ENCODE measurements around the gene TP53I13. TPM values are rescaled to one million over a fixed set of nuclear protein-coding genes. Genes with fewer than 3 reads are reported as not detected.

TP53I13 gene
- total RNA-seq, 4 donors from 2014 or later, result 41.5 to 57.3 (median 52.1) TPM

GRCh38 chr17:29595107-29595942, 26.8 kb downstream of the TP53I13 start:
- TF ChIP-seq, protein P1, sequence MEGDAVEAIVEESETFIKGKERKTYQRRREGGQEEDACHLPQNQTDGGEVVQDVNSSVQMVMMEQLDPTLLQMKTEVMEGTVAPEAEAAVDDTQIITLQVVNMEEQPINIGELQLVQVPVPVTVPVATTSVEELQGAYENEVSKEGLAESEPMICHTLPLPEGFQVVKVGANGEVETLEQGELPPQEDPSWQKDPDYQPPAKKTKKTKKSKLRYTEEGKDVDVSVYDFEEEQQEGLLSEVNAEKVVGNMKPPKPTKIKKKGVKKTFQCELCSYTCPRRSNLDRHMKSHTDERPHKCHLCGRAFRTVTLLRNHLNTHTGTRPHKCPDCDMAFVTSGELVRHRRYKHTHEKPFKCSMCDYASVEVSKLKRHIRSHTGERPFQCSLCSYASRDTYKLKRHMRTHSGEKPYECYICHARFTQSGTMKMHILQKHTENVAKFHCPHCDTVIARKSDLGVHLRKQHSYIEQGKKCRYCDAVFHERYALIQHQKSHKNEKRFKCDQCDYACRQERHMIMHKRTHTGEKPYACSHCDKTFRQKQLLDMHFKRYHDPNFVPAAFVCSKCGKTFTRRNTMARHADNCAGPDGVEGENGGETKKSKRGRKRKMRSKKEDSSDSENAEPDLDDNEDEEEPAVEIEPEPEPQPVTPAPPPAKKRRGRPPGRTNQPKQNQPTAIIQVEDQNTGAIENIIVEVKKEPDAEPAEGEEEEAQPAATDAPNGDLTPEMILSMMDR (IDR thresholded peaks at IDR 0.05), result no peak
- TF ChIP-seq POLR2AphosphoS5 (IDR thresholded peaks at IDR 0.05), result no peak
- TF ChIP-seq POLR2A (IDR thresholded peaks at IDR 0.05), result no peak
- TF ChIP-seq EP300 (IDR thresholded peaks at IDR 0.05), result no peak
- WGBS, 2 donors (ENCODE audit: low coverage in 1 of 2), result no CpG with 5 or more reads among the region's 7 CpGs
- ATAC-seq, result no peak
- no peaks in the 10 kb centered on the region for H3K36me3 ChIP-seq
- no peaks in the 10 kb centered on the region for H3K27me3 ChIP-seq
- H3K4me3 ChIP-seq, result no peak overlapping the region
- H3K27ac ChIP-seq, result no peak overlapping the region
- no peaks in the 10 kb centered on the region for H3K9me3 ChIP-seq
- peaks cover 0 to 70% (median 42%) of the 10 kb centered on the region in 3 donors for H3K4me1 ChIP-seq

DNA sequence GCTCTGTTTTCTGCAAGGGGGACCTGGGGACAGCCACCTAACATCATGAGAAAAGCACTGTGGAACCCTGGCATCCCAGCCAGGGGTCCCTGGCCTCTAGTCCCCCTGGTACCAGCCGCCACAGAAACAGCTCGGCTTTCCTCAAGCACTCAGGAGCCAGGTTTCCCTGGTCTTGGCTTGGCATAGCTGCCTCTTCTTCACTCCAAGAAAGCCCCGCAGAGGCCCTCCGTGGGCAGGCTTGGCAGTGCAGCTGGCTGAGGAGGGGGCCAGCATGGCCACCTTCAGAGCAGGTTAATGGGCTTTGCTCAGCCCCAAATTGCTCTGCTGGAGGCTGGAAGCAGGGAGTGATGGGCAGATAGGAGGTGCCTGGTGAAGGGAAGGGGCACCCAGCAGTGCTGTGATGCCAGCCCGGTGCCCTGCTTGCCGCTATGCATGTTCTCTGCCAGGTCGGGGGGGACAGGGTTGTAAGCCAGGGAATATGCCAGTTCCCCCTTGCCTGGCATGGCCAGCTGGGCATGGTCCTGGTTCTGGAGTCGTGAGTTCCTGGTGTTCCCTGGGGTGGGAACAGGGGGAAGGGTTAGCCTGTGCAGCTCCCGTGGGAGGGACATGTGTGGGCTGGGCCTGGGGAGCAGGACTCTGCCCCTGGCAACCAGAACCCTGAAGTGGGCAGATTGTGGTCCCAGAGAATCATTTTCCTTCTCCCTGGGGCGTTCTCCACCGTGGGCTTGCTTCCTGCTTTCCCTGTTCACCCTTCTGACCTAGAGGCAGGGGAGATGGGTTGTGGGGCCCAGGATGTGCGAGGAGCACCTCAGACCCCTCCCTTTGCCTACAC, 27.7 kb downstream of the TP53I13 start:
- Histone ChIP-seq H3K9me3 (no peaks in the 10 kb centered on the region), H3K27ac (peak overlapping the region in 1 of 4 donors; percentile 24), H3K27me3 (no peaks in the 10 kb centered on the region), H3K4me3 (no peak overlapping the region), H3K4me1 (peaks cover 0 to 62% (median 34%) of the 10 kb centered on the region in 3 donors), H3K36me3 (no peaks in the 10 kb centered on the region)
- WGBS, 2 donors (ENCODE audit: low coverage in 1 of 2), result 80% methylated on average over 1 of the region's 12 CpGs; no CpG with 5 or more reads in 1 of the 2 donors
- ATAC-seq, result no peak
- no peak for TF ChIP-seq EP300 (IDR thresholded peaks at IDR 0.05)
- no peak for TF ChIP-seq POLR2AphosphoS5 (IDR thresholded peaks at IDR 0.05)
- no peak for TF ChIP-seq POLR2A (IDR thresholded peaks at IDR 0.05)
- TF ChIP-seq, protein P1 (IDR thresholded peaks at IDR 0.05), result no peak

DNA sequence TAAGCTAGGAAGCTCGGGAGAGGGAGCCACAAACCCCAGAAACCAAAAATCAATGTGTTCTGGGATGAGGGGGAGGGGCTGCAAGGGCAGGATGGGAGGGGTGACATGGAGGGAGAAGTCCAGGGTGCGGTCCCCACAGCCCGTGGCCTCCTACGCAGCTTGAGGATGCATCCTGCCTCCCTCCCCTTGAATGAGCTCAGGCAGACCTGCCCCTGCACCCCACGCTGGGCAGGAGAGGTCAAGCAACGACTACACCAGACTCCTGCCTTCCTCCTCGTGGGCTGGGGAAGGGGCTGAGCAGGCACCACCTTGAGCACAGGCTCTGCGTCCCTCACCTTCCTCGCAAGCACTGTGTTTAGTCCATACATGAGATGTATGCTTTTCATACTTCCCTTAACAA, 28.3 kb downstream of the TP53I13 start:
- ATAC-seq, result no peak
- Histone ChIP-seq H3K4me3 (no peak overlapping the region), H3K36me3 (no peaks in the 10 kb centered on the region), H3K27me3 (no peaks in the 10 kb centered on the region), H3K27ac (peak overlapping the region in 1 of 4 donors; percentile 24), H3K4me1 (peaks cover 0 to 55% (median 27%) of the 10 kb centered on the region in 3 donors), H3K9me3 (no peaks in the 10 kb centered on the region)
- WGBS, 2 donors (ENCODE audit: low coverage in 1 of 2), result 40 to 42% methylated on average over 2 of the region's 9 CpGs
- TF ChIP-seq, protein P1 (IDR thresholded peaks at IDR 0.05), result no peak
- TF ChIP-seq EP300 (IDR thresholded peaks at IDR 0.05) (no peak), POLR2AphosphoS5 (IDR thresholded peaks at IDR 0.05) (no peak), POLR2A (IDR thresholded peaks at IDR 0.05) (no peak)

GRCh38 chr17:29597361-29598172, 29.1 kb downstream of the TP53I13 start:
- H3K4me3 ChIP-seq, result no peak overlapping the region
- no peak for ATAC-seq
- peak overlapping the region in 1 of 4 donors; percentile 24 for H3K27ac ChIP-seq
- WGBS, 2 donors (ENCODE audit: low coverage in 1 of 2), result 83% methylated on average over 2 of the region's 13 CpGs; no CpG with 5 or more reads in 1 of the 2 donors
- no peaks in the 10 kb centered on the region for H3K36me3 ChIP-seq
- no peaks in the 10 kb centered on the region for H3K9me3 ChIP-seq
- H3K27me3 ChIP-seq, result no peaks in the 10 kb centered on the region
- H3K4me1 ChIP-seq, result peaks cover 0 to 48% (median 20%) of the 10 kb centered on the region in 3 donors
- TF ChIP-seq POLR2A (IDR thresholded peaks at IDR 0.05) (no peak), EP300 (IDR thresholded peaks at IDR 0.05) (no peak)
- TF ChIP-seq, protein P1 (IDR thresholded peaks at IDR 0.05), result no peak
